ENCODE data around the gene UGT1A10.

Gene UGT1A10

DNA sequence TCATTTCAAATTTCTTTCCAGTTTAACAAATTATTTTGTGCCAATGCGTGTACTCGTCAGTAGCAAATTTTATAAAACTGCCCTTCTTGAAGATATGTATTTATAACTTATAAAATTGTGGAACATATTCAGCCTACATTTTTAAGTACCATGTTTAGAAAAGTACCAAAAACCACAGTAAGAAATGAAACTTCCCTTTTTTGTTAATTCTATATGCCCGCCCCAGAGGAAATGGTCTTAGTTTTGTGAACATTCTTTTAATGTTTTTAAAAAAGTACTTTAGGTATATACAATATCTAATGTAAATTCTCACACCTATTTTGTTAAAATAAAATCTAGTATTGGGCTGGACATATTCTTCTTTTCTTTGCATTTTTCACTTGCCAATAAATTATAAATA, 36.6 kb downstream of the UGT1A10 start:
- TF ChIP-seq, protein P1, sequence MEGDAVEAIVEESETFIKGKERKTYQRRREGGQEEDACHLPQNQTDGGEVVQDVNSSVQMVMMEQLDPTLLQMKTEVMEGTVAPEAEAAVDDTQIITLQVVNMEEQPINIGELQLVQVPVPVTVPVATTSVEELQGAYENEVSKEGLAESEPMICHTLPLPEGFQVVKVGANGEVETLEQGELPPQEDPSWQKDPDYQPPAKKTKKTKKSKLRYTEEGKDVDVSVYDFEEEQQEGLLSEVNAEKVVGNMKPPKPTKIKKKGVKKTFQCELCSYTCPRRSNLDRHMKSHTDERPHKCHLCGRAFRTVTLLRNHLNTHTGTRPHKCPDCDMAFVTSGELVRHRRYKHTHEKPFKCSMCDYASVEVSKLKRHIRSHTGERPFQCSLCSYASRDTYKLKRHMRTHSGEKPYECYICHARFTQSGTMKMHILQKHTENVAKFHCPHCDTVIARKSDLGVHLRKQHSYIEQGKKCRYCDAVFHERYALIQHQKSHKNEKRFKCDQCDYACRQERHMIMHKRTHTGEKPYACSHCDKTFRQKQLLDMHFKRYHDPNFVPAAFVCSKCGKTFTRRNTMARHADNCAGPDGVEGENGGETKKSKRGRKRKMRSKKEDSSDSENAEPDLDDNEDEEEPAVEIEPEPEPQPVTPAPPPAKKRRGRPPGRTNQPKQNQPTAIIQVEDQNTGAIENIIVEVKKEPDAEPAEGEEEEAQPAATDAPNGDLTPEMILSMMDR (IDR thresholded peaks at IDR 0.05; ENCODE audit: insufficient read depth, low read depth, low read length, missing control alignments), result no peak
- no peak for DNase-seq (ENCODE audit: low read depth)
- H3K4me3 ChIP-seq (ENCODE audit: low read depth, low read length), result no peak overlapping the region

DNA sequence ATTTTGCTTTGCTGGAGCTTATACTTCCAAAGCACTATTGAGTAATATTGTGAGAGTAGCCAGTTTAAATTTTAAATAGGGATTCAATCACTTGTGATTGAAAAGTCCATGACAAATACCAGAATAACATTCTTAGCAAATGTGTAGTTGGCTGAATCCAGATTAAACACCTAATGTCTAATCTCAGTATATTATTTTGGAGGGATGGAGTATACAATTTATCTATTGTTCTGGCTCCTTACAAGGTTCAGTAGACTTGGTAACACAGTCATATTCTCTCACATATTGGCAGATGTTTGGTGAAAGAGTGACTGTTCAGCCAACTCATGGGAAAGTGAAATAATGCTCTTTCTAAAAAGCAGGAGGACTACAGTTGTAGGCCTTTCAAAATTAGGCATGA, 37.6 kb downstream of the UGT1A10 start:
- no peak overlapping the region for H3K4me3 ChIP-seq (ENCODE audit: low read depth, low read length)
- DNase-seq (ENCODE audit: low read depth), result no peak
- TF ChIP-seq, protein P1 (IDR thresholded peaks at IDR 0.05; ENCODE audit: insufficient read depth, low read depth, low read length, missing control alignments), result no peak

DNA sequence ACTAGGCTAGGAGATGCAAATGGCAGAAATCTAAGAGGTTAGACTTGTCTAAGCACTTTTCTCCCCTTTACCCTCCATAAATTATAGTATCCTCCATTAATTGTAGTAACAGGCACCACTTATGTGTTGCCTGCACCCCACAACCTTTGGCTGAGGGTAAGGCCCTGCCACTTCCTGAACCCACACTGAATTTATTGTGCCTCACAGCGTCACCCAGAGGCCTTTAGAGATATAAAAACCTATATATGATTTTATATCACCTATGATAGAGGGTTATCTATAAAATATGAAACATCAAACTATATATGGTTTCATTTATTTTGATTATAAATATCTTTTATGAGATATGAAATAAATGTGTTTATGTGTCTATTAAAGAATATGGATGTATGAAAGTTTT, 38.1 kb downstream of the UGT1A10 start:
- DNase-seq (ENCODE audit: low read depth), result no peak
- TF ChIP-seq, protein P1 (IDR thresholded peaks at IDR 0.05; ENCODE audit: insufficient read depth, low read depth, low read length, missing control alignments), result peak; percentile 12
- no peak overlapping the region for H3K4me3 ChIP-seq (ENCODE audit: low read depth, low read length)

DNA sequence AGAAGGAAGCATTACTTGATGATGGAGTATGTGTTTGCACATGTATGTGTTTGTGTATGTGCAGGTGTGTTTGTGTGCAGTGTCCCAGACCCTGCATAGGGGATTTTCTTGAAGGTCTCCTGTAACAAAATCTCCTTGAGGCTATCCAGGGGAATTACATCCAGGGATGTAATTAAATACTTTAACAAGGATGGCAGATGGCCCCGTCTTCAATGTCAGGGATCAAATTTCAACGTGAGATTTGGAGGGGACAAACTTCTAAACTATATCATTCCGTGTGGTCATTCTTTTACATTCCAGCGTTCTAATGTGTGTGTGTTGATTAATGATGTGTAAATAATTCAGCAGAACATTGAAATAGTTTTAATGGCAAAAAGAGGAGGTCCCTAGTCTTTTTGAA, 38.7 kb downstream of the UGT1A10 start:
- no peak for DNase-seq (ENCODE audit: low read depth)
- no peak overlapping the region for H3K4me3 ChIP-seq (ENCODE audit: low read depth, low read length)
- TF ChIP-seq, protein P1 (IDR thresholded peaks at IDR 0.05; ENCODE audit: insufficient read depth, low read depth, low read length, missing control alignments), result no peak

DNA sequence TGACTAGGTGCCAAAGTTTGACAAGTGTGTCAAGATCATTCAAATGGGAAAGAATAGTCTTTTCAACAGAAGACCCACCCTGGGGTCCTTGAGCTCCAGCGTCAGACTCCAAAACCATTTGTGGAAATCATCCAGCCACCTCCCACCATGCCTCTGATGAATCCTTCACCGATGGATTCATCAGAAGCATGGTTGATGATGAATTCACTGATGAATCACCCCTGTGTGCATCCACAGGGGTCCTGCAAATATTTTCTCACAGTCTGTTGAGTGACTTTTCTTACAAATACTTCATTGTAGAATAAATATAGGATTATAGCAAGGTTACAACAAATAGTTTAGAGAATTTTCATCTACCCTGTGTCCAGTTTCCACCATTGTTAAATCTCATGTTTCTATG, 39.8 kb downstream of the UGT1A10 start:
- no peak overlapping the region for H3K4me3 ChIP-seq (ENCODE audit: low read depth, low read length)
- no peak for DNase-seq (ENCODE audit: low read depth)
- TF ChIP-seq, protein P1 (IDR thresholded peaks at IDR 0.05; ENCODE audit: insufficient read depth, low read depth, low read length, missing control alignments), result no peak

DNA sequence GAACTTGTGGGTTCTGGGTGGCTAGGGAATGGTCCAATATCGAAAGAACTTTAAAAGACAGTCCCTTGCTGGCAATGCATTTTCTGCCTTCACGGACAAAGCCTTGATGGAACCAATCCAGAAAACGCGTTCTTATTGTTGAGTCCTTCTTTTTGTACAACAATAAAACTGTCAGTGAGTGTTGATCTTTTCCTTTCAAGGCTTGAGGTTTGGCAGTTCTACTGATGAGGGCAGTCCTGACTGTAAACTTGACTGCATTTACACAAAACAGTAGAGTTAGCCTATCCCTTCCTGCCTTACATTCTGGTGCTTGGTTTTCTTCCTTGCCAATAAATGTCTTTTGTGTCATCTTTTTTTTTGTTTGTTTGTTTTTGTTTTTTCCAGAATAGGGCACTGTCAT, 42.9 kb downstream of the UGT1A10 start:
- no peak overlapping the region for H3K4me3 ChIP-seq (ENCODE audit: low read depth, low read length)
- TF ChIP-seq, protein P1 (IDR thresholded peaks at IDR 0.05; ENCODE audit: insufficient read depth, low read depth, low read length, missing control alignments), result no peak
- DNase-seq (ENCODE audit: low read depth), result no peak

DNA sequence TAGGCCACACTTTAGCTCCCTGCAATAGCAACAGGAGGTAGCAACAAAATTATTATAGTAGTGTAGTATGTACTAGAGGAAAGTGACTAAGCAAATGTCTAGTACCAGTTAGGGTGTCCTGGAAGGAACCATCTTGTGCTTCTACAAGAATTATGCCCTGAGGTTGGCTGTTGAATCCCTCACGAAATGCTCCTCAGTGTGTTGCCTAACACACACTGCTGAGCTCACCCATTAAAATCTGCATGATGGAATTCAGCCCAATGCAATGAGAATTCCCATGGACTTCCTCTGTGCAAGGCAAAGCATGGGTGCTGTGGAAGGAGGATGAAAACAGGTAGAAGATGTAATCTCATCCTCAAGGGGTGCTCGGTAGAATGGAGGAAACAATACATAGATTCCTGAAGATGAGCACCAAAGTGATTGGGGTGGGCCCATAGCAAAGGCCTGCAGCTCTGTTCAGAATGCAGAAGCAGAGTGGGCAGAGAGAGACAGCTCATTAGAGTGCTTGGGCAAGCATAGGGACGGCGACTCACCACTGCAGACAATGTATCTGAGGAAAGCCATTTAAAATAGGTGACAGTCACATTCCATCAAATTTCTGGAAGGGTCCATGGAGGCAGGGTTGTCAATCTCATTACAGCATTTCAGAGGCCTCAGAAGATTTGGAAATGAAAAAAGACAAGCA, 44.3 kb downstream of the UGT1A10 start:
- no peak overlapping the region for H3K4me3 ChIP-seq (ENCODE audit: low read depth, low read length)
- TF ChIP-seq, protein P1 (IDR thresholded peaks at IDR 0.05; ENCODE audit: insufficient read depth, low read depth, low read length, missing control alignments), result no peak
- no peak for DNase-seq (ENCODE audit: low read depth)

Data from GM12865 (cell line).